ENCODE results near the gene SPAG5. TPM values are rescaled to one million over a fixed set of nuclear protein-coding genes. Genes with fewer than 3 reads are reported as not detected.

SPAG5 gene
- polyA plus RNA-seq, 3 donors = 61.9 to 65.9 (median 63.4) TPM

- no peak for DNase-seq
Observed at GRCh38 chr17:28547096-28547622, 51.7 kb downstream of the SPAG5 start.

GRCh38 chr17:28545787-28546415 is 52.9 kb downstream of the SPAG5 start:
- DNase-seq = no peak

- DNase-seq = no peak
Observed at GRCh38 chr17:28545141-28545503, 53.7 kb downstream of the SPAG5 start.

- DNase-seq = no peak
Observed at GRCh38 chr17:28544402-28545140, 54.3 kb downstream of the SPAG5 start.

GRCh38 chr17:28541439-28541838 is 57.4 kb downstream of the SPAG5 start:
- DNase-seq = no peak

GRCh38 chr17:28540231-28540630 is 58.6 kb downstream of the SPAG5 start:
- DNase-seq = no peak

- no peak for DNase-seq
Observed at GRCh38 chr17:28538296-28538895, 60.4 kb downstream of the SPAG5 start.

- DNase-seq = no peak
Observed at GRCh38 chr17:28537219-28537610, 61.6 kb downstream of the SPAG5 start.

GRCh38 chr17:28536532-28537218 is 62.1 kb downstream of the SPAG5 start:
- DNase-seq = no peak

- DNase-seq = no peak
Observed at GRCh38 chr17:28534740-28535375, 64.0 kb downstream of the SPAG5 start.

- no peak for DNase-seq
Observed at GRCh38 chr17:28533091-28533807, 65.6 kb downstream of the SPAG5 start.

GRCh38 chr17:28532050-28532960 is 66.5 kb downstream of the SPAG5 start:
- DNase-seq = peak; percentile 35

- DNase-seq = no peak
Observed at GRCh38 chr17:28530926-28531325, 67.9 kb downstream of the SPAG5 start.

GRCh38 chr17:28530250-28530649 is 68.6 kb downstream of the SPAG5 start:
- no peak for DNase-seq

- DNase-seq = no peak
Observed at GRCh38 chr17:28529013-28529400, 69.8 kb downstream of the SPAG5 start.

- no peak for DNase-seq
Observed at GRCh38 chr17:28528327-28529012, 70.4 kb downstream of the SPAG5 start.

GRCh38 chr17:28527859-28528258 is 71.0 kb downstream of the SPAG5 start:
- no peak for DNase-seq

All from renal pelvis (tissue), 4 donors.